Measurements from ENCODE around the gene HTRA3. TPM values are rescaled to one million over a fixed set of nuclear protein-coding genes. Genes with fewer than 3 reads are reported as not detected.

The HTRA3 gene
- total RNA-seq, 1 donor from 2014 or later, result 17.8 TPM

DNA sequence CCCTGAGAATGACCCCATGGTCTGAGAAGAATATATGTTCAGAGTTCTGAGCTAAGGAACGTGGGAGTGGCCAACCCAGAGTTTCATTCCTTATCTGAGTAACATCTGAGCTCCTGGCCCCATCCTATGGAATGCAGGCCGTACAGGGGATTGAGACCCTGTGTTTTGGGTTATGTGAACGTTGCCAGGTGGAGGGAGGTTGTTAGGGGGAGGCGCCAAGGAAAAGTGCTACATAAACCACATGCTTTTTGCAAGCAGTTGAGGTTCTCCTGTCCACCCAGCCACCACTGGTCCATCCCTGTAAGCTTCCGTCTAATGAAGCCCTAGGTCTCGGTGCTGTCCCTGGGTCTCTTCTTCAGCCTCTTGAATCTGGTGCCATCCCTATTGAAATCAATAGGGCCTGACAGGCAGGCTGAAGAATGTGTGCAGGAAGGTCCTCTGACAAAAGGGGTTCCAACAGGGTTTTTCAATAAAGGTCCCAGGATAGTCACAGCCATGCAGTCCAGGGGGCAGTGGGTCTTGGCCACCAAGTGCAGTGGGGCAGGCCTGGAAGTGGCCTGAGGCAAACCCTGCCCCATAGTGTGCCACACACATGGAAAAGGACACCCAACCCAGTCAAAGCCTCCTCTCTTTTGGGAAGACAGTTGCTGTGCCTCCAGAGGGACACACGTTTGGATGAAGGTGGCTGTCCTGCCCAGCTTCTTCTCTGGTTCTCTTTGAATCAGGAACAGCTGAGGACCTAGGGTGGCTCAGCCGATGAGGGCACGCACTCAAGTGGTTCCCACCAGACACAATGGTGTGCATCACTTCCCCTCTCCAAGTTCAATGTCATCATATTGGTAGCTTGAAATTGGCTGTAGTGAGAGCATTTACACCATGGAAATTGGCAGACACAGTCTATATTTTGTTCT lies 53.5 kb downstream of the HTRA3 start:
- no peak for DNase-seq (ENCODE audit: low spot score)

DNA sequence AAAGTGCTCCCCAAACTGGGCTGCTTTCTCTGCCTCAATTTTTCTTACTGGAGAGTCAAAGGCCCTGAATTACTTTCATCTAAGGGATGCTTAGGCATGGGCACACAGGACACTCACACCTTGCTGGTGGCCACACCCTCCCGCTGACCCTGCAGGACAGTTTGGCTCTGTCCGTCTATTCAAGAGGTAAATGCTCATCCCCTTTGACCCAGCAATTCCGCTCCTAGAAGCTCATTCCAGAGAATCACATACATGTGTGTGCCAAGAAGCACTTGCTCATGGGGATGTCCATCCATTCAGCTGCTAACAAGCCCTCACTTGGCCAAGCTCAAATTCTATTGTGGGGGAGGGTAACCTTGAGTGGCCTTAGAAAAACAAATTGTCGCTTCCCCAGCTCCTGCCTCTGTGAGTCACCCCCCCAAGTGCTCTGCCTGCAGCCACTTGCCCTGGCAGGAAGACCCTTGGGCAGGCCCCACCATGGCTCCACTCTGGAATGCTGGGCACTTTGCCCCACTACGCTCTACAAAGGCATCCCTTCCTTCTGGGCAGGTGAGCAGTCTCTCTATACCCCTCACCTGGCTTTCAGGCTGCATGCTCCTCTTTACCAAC lies 54.5 kb downstream of the HTRA3 start:
- DNase-seq (ENCODE audit: low spot score), result no peak

DNA sequence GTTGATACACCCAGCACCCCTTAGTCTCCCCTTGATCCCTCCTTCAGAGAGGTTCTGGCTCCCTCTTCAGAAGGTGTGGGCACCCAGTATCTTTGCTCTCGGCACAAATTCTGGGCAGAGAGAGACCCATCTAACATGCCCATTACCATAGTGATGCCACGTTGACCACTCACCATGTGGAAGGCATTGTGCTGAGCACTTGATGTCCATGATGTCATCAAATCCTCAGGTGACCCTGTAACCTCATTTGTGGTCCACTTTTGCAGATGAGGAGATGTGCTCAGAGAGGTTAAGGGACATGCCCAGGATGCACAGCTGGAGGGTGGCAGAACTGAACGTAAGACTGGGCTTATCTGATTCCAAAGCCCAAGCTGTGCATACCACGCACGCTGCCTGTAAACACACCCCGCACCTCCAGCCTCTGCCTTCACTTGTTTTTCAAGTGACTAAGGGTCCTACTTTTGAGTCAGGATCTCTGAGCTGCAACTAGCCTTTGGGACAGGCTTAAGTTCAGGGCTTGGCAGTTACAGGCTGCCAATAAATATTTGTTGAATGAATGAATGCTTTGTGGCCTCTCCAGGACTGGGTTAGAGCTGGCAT lies 55.2 kb downstream of the HTRA3 start:
- DNase-seq (ENCODE audit: low spot score), result no peak

DNA sequence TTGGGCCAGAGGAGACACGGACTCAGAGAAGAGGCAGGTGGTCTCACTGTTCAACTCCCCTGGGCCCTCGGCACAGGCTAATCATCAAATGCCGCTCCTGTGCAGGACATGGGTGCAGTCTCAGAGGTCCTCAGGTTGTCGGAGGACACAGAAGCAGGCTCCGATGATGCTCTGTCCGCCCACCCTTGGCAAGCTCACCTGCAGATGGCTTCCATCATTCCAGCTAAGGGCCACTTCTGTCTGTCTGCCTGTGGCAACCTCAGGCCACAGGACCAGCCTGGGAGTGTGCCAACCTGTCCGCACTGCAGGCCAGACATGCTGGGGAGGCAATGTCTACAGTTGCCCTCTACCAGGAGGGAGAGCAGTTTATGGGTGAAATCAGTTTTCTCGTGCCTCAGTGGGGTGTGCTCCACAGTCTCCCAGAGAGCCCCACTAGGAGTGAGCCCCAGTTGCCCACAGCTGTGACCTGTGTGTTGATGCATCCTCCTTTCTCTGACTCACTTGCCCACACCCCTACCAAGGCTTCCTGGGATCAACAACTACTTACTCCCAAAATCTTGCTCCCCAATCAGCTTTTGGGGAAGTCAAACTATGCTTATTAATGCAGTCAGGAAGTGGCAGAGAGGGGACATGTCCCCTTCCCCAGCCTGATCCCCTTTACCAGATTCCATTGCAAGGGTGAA lies 55.9 kb downstream of the HTRA3 start:
- DNase-seq (ENCODE audit: low spot score), result no peak

DNA sequence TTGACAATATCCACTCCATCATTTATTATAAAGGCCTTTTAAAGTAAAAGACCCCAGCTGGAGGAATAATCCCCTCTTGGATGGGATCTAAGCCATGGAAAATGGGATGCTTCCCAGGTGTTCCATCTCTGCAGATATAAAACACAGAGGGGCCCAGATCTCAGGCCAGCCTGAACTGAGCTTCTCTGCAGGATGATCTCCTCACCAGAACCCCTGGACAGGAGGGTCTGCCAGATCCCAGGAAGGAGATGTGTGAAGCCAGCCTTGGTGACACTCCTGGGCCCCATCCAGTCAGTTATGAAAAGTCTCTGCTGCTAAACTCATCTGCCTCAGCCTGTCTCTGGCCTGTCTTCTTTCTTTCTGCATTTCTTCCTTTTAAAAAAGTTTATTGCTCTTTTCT lies 56.7 kb downstream of the HTRA3 start:
- DNase-seq (ENCODE audit: low spot score), result no peak

DNA sequence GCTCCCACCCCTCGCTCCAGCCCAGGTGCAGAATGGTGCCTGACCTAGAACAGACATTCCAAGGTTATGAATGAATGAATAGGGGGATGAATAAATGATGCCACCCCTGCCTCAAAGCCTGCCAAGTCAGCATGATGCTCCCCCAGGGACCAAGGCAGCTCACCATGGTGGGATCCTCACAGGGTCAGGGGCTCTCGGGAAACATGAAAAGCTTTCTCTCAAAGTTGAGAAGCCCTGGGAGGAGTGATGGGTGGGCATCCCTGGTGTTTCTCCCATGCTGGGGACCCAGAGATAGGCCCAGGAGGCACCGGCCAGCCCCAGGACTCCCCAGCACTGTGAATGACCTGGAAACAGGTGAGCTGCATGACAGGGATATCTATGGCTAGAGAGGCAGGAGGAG lies 58.9 kb downstream of the HTRA3 start:
- DNase-seq (ENCODE audit: low spot score), result no peak

DNA sequence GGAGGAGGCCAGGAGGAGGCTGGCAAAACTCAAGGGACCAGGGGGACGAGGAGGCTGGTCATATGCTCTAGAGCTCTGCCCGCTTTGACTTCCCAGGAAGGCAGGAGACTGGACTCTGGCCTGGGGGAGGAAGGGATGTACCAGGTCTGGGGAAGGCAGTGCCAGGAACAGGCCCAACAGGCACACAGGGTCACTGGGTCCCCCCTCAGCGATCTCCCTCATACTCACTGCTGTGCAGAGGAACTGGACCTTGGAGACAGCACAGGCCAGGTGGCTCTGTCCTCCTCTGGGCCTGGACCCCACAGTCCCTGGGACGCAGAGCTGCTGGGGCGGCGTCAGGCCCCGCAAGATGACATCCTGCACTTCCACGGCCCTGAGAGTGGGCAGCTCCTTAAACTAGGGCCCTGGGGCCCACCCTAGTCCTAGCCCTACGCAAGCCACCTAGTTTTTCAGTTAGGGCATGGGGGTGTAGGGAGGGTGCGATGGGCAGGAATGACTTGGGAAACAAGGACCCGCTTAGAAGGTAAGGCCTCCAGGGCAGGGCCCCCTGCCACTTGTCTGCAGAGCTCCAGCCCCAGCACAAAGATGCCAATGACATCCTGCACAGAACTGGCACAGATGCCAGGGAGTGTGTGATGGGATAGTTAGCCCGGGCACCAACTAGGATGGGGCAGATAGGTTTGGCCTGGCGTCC lies 59.5 kb downstream of the HTRA3 start:
- no peak for DNase-seq (ENCODE audit: low spot score)

DNA sequence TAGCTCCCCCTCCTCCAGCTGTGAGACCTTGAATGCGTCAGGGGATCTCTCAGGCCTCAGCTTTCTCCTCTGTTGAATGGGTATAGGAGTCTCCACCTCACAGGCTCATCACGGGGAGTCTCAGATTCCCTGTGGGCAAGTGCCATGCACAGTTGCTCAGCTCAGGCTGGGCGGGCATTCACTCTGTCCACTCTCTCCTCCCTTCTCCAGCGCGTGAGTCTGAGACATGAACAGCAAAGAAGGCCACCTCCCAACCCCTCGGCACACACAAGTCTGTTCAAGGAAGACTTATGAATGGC lies 60.0 kb downstream of the HTRA3 start:
- DNase-seq (ENCODE audit: low spot score), result no peak

DNA sequence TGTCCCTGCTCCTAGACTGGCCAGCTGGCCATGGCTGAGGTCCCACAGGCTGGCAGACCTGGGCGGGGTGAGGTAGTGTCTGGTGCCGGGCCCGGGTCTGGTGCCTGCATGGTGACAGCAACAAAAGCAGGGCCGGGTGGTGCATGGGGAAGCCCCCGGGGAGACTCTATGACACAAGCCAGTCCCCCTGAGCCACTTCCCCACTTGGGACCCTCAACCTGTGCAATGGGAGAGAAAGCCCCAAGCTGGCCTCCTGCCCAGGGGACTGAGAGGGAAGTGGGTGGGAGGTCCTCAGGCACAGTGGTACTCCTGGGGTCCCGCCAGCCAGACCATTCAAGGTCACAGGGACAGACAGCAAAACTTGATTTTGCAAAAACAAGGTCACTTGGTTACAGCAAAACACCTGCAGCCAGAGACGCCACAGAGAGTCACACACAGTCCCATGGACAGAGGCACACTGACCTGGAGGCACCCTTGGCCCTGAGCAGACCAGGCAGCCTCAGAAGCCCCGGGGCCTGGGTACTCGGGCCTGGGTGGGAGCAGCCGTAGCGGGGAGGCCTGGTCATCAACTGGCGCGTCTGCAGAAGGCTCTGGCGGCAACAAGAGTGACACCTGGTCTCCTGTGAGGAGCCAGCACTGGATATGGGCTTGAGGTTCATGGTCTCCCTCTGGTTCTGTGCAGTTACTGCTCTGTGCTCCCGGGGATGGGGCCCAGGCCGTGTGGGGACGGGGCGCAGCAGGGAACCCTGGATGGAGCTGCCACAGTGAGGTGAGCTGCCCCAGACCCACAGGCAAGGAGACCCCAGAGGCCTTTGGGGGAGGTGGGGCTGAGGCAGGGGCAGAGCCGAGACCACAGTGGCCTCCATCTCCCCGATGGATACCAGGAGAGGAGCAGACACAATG lies 60.6 kb downstream of the HTRA3 start:
- no peak for DNase-seq (ENCODE audit: low spot score)

DNA sequence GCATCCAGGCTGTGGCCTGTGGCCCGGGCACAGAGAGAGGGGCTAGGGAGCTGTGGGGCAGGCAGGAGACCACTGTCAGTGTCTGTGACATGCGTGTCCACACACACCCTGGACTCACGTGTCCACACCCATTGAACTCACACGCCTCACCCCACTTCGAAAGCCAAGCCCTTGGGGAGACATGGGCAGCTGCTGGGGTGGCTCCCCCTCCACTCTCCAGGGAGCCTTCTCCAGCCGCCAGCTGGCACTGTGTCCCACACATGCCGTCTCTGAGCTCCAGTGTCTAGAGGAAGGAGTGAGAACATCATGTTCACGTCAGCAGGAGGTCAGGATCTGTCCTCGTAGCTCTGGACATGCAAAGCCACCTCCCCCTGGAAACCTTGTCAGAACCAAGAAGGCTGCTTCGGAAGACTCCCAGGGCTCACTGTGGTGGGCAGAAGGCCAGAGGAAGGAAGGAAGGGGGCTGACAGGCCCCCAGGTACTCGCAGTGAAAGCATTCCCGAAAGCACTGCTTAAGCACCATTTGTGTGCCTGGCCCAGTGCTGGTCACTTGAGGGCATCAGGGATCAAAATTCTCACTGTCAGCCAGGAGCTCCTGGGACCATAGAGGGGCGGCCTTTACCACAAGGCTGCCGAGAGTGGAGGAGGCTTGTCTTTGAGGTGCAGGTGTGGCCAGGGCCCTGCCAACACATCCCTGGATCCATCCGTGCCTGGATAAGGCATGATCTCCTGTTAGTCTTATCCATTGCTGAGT lies 61.4 kb downstream of the HTRA3 start:
- no peak for DNase-seq (ENCODE audit: low spot score)

DNA sequence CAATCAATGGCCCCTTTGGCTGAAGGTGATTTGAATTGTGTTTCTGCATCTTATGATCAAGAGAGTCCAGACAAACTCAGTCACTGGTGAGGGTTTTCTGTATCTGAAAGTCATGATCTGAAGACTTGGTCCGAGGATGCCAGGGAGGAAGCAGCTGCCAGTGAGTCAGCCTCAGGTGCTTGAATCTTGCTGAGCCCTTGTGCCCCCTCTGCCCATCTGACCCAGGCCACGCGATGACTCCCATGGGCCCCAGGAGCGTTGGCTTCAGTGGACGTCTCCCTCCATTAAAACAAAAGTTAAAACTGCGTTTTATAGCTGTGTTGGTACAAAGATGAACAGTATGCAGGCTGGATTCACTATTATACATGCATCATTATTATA lies 62.0 kb downstream of the HTRA3 start:
- DNase-seq (ENCODE audit: low spot score), result no peak

DNA sequence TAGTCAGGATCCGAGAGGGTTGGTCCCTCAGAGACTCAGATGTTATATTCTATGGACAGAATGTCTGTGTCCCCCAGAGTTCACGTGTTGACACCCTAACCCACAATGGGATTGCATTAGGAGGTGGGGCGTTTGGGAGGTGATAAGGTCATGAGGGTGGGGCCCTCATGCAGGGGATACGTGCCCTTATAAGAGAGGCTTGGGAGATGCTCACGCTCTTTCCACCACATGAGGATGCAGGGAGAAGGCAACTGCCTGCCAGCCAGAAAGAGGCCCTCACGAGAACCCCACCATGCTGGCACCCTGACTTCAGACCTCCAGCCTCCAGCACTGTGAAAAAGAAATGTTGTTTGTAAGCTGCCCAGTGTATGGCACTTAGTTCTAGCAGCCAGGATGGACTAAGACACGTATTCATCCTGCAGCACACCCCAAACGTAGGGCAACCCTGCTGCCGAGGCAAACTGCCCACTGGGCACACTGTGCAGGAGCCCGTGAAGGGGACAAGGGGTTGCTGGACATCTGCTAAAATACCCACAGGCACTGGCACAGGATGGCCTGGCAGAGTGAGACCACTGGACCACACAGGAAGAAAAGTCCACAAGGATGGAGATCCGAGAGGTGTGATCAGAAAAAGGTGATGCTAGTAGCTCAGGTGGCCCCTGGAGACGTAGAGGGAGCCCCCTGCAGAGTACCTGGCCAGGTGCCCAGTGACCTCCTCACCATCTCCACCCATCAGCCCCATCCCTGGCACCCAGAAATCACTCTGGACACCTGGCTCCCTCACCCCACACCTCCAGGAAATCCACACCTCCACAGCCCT lies 62.7 kb downstream of the HTRA3 start:
- DNase-seq (ENCODE audit: low spot score), result no peak

DNA sequence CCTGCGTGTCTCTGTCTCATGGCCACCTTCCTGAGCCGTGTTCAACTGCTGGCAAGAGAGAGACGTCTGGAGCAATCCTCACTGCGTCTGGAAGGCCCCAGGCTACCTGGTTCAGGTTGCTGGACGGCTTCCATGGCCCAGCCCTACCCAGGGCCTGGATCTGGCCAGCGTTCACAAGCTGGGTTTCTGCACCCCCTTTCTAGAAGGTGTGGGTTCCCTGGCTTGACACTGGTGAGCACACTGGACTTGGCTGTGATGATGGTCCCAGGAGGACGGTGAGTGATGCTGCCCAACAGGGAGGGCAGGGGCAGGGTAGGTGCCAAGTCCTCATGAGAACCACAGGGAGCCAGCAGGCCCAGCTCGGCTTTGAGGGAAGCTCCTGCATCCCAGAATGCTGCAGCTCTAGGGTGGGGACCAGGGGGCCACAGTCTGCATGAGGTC lies 63.4 kb downstream of the HTRA3 start:
- no peak for DNase-seq (ENCODE audit: low spot score)

DNA sequence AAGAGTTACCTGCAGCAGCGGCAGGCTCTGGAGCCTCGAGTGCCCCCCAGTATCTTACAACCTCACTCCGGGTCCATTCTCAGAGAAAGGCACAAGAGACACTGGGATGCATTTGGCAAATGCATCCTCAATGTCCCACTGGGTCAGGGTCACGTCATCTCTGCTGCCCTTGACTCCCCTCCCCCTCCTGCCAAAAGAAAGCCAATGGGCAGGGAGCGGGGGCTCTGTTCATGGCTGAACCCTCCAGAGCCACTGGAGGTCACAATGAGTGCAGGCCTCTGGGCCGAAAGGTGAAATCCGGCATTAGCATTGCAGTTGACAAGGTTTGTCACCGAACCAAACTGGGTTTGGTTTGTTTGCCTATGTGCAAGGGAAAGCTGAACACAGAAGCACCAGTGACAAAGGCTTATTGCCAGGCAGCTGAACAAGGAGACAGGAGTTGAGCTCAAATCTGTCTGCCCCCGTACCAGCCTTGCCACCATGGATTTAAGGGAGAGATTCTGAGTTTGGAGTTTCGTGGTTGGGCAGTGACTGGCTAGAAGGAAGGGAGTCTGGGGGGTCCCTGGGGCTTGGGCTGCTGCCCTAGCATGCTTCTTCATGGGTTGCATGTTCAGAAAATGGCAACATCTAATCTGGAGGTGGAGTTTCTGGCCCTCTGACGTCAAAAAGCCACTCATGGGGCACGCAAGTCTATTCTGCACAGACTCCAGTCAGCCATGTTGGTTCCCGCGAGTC lies 64.3 kb downstream of the HTRA3 start:
- DNase-seq (ENCODE audit: low spot score), result no peak

DNA sequence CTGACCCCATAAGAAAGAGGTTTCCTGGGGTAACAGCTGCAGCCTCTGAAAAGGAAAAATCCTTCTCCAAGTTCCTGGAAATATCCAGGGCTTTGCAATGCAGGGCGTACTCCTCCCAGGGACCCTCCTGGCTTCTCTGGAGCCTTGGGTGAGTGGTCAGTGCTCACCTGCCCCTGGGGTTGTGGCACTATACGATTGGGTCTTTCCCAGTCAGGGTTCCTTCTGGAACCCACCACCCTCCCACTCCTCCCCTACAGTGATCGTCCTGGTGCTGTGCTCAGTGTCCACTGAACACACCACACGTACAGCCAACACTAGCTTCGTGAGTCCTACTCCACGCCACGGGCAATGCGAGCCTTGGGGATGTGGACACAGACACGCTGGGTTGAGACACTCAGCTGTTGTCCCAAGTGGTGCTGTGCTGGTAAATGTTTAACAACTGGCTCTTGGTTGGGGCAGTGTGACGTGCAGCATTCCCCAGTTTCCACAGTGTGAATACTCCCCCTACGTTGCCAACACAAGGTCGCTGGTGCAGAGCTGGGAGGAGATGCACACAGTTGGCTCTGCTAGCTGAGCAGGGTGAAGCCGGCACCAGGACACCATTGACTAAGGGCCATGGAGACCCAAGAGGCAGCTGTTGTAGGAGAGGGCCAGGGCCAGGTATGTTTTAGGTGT lies 65.4 kb downstream of the HTRA3 start:
- no peak for DNase-seq (ENCODE audit: low spot score)

DNA sequence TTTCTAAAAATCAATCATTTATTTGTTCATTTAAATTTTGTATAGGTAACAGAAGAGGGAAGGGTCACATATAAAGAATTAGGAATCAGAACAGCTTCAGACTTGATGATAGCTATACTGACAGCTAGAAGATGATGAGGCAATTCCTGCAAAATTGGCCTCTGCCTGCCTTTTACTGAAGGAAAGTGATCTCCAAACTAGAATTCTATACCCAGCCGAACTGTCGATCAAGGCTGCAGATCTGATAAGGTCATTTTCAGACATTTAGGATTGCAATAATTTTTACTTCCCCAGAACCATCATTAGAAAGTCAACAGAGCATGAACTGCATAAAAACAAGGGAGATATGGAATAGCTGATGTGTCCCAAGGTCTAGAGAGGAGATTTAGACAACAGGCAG lies 66.3 kb downstream of the HTRA3 start:
- no peak for DNase-seq (ENCODE audit: low spot score)

DNA sequence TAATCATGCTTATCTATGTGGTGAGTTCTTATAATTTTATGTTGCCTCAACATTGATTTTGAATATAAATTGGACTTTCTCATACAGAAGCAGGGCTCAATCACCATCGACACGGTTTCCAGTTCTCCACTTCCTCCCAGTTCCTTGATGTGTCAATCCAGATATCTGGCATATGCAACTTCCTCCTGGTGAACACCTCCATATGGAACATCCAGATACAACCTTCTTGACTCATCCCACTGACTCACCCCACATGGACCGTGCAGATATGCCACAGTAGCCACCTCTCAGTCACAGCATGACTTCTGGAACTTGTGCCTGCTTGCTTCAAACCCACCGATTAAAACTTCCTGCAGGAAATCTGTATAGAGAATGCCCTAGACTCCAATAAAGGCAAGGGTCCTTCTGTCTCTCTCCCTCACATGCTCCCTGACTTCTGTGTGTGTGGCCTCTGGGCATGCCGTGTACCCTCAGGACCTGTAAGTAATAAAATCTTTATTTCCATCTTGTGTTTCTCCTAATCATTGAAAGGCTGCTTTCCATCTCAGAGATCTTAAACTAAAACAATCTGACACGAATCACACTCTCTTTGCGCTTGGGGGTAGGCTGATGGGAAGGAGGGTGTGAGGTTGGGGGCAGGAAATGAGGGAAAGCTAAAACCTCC lies 67.0 kb downstream of the HTRA3 start:
- DNase-seq (ENCODE audit: low spot score), result no peak
